ENCODE results near the gene ELAVL3. TPM values are rescaled to one million over a fixed set of nuclear protein-coding genes. Genes with fewer than 3 reads are reported as not detected.

Gene ELAVL3
- polyA plus RNA-seq, 2 of the 4 experiments (the other 2 are of a cell fraction), result 0.01 TPM; not detected in 1

DNA sequence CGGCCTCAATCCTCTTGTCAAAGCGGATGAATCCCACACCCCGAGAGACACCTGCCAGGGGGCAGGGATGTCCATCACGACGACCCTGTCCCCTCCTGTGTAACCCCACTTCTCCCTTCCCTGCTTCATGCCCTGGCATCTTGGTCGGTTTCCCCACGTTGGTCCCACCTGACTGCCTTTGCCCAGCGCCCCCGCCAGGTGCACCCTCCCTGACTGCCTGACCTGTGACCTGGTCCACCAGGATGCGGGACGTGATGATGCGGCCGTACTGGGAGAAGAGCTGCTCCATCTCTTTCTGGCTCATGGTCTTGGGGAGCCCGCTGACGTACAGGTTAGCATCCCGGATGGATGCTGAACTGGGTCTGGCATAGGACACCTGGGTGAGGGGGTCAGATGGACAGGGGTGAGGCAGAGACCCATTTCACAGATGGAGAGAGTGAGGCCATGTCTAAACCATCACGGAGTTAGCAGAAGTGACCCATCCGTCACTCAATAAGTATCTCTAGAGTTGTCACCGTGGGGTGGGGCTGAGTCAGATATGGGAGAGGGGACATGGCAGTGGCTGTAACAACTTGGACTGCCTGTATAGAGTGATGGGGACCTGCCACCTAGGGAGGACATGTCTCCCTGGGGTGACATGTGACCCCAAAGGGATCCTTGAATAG lies 22.5 kb downstream of the ELAVL3 start:
- no peak overlapping the region for H3K4me3 ChIP-seq
- H3K9me3 ChIP-seq, result no peaks in the 10 kb centered on the region
- TF ChIP-seq, protein P1, sequence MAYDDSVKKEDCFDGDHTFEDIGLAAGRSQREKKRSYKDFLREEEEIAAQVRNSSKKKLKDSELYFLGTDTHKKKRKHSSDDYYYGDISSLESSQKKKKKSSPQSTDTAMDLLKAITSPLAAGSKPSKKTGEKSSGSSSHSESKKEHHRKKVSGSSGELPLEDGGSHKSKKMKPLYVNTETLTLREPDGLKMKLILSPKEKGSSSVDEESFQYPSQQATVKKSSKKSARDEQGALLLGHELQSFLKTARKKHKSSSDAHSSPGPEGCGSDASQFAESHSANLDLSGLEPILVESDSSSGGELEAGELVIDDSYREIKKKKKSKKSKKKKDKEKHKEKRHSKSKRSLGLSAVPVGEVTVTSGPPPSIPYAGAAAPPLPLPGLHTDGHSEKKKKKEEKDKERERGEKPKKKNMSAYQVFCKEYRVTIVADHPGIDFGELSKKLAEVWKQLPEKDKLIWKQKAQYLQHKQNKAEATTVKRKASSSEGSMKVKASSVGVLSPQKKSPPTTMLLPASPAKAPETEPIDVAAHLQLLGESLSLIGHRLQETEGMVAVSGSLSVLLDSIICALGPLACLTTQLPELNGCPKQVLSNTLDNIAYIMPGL (CRISPR knock-in tag; IDR thresholded peaks at IDR 0.05; ENCODE audit: borderline replicate concordance), result no peak
- ChIA-PET CTCF (interaction anchor here (0.8 to 1.6 kb wide), 4 partner anchors 9 to 101 kb away, joined by 3 to 6 read pairs (median 4); partner anchors contain the start of gene ELOF1), POLR2A (no interaction called here)
- WGBS (ENCODE audit: missing lambda C conversion rate), result 64% methylated on average over 9 of the region's 19 CpGs
- no peak overlapping the region for H3K4me2 ChIP-seq
- no peak for ATAC-seq
- DNase-seq (ENCODE audit: low read depth in 1 of 2, low spot score in 1 of 2), result no peak
- H3K27ac ChIP-seq, result no peak overlapping the region
- H3K4me1 ChIP-seq, result no peaks in the 10 kb centered on the region
- FAIRE-seq, result no peak

DNA sequence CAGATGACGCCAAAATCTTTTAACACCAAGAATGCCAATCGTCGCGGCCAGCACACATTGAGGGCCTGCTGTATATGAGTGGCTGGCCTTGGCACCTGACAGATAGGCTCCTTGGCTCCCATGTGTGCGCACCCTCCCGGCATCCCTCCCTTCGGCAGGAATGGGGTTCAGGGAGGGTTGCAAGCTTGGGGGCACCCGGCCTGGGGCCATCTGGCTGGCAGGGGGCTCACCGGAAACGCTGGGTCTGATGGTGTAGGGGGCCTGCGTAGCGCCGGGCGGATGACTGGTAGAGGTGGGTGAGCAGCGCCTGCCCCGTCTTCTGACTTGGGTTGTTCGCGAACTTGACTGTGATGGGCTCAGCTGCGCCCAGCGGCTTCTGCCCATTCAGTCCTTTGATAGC lies 23.0 kb downstream of the ELAVL3 start:
- no peak for TF ChIP-seq TFCP2L1 (CRISPR knock-in tag; IDR thresholded peaks at IDR 0.05)
- no peak for TF ChIP-seq HEYL (CRISPR knock-in tag; IDR thresholded peaks at IDR 0.05)
- TF ChIP-seq, protein P2, sequence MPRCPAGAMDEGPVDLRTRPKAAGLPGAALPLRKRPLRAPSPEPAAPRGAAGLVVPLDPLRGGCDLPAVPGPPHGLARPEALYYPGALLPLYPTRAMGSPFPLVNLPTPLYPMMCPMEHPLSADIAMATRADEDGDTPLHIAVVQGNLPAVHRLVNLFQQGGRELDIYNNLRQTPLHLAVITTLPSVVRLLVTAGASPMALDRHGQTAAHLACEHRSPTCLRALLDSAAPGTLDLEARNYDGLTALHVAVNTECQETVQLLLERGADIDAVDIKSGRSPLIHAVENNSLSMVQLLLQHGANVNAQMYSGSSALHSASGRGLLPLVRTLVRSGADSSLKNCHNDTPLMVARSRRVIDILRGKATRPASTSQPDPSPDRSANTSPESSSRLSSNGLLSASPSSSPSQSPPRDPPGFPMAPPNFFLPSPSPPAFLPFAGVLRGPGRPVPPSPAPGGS (IDR thresholded peaks at IDR 0.05), result no peak
- no peak for TF ChIP-seq HOXB13 (CRISPR knock-in tag; IDR thresholded peaks at IDR 0.05; ENCODE audit: low read depth)
- TF ChIP-seq, protein P3, sequence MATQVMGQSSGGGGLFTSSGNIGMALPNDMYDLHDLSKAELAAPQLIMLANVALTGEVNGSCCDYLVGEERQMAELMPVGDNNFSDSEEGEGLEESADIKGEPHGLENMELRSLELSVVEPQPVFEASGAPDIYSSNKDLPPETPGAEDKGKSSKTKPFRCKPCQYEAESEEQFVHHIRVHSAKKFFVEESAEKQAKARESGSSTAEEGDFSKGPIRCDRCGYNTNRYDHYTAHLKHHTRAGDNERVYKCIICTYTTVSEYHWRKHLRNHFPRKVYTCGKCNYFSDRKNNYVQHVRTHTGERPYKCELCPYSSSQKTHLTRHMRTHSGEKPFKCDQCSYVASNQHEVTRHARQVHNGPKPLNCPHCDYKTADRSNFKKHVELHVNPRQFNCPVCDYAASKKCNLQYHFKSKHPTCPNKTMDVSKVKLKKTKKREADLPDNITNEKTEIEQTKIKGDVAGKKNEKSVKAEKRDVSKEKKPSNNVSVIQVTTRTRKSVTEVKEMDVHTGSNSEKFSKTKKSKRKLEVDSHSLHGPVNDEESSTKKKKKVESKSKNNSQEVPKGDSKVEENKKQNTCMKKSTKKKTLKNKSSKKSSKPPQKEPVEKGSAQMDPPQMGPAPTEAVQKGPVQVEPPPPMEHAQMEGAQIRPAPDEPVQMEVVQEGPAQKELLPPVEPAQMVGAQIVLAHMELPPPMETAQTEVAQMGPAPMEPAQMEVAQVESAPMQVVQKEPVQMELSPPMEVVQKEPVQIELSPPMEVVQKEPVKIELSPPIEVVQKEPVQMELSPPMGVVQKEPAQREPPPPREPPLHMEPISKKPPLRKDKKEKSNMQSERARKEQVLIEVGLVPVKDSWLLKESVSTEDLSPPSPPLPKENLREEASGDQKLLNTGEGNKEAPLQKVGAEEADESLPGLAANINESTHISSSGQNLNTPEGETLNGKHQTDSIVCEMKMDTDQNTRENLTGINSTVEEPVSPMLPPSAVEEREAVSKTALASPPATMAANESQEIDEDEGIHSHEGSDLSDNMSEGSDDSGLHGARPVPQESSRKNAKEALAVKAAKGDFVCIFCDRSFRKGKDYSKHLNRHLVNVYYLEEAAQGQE (IDR thresholded peaks at IDR 0.05), result no peak
- TF ChIP-seq RAD21 (conservative IDR thresholded peaks at IDR 0.05 in 1 of 2, IDR thresholded peaks at IDR 0.05 in 1 of 2), result no peak
- TF ChIP-seq KDM5A (IDR thresholded peaks at IDR 0.05), result no peak
- no peak for TF ChIP-seq NR3C1 (IDR thresholded peaks at IDR 0.05)
- TF ChIP-seq ZSCAN20 (CRISPR knock-in tag; IDR thresholded peaks at IDR 0.05), result no peak
- no peak for TF ChIP-seq RARB (CRISPR knock-in tag; IDR thresholded peaks at IDR 0.05)
- TF ChIP-seq FOXS1 (CRISPR knock-in tag; IDR thresholded peaks at IDR 0.05), result no peak
- TF ChIP-seq, protein P4, sequence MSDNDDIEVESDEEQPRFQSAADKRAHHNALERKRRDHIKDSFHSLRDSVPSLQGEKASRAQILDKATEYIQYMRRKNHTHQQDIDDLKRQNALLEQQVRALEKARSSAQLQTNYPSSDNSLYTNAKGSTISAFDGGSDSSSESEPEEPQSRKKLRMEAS (IDR thresholded peaks at IDR 0.05), result no peak
- Histone ChIP-seq H3K4me1 (no peaks in the 10 kb centered on the region), H3K9me3 (no peaks in the 10 kb centered on the region), H3K27ac (no peak overlapping the region), H3K4me3 (no peak overlapping the region), H3K4me2 (no peak overlapping the region)
- DNase-seq (ENCODE audit: low read depth in 1 of 2, low spot score in 1 of 2) (no peak), ATAC-seq (no peak), FAIRE-seq (no peak)
- POLR2A ChIA-PET, result no interaction called here
- CTCF ChIA-PET, result interaction anchor here (1.0 to 1.6 kb wide), 4 partner anchors 8 to 214 kb away, joined by 3 to 6 read pairs (median 4); no protein-coding TSS in a partner anchor
- 73% methylated on average over 10 of the region's 20 CpGs for WGBS (ENCODE audit: missing lambda C conversion rate)

DNA sequence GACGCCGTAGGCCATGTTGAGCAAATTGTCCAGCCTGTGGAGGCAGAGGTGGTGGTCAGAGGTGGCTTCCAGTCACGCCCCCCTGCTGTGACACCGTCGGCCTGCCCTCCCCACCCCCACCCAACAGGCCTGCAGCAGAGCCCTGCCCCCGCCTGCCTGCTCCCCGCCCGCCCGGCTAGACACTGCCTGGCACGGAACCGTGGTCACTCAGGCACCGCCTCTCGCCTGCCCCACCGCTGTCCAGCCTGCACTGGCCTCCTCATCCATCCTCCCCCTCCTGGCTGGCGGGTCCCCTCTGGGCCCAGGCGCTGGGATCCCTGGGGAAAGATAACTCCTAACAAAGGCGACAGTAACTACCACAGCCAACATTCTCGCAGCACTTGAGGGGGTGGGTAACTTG lies 23.7 kb downstream of the ELAVL3 start:
- TF ChIP-seq KDM1A (IDR thresholded peaks at IDR 0.05; ENCODE audit: low read depth) (no peak), POLR2AphosphoS2 (conservative IDR thresholded peaks at IDR 0.05; ENCODE audit: low read length) (no peak), EHF (CRISPR knock-in tag; IDR thresholded peaks at IDR 0.05) (no peak), ZNF302 (CRISPR knock-in tag; IDR thresholded peaks at IDR 0.05) (no peak), HOXB5 (CRISPR knock-in tag; IDR thresholded peaks at IDR 0.05) (no peak), BHLHE40 (IDR thresholded peaks at IDR 0.05; ENCODE audit: low read depth, low read length) (no peak), HDAC2 (IDR thresholded peaks at IDR 0.05) (no peak)
- TF ChIP-seq, protein P5, sequence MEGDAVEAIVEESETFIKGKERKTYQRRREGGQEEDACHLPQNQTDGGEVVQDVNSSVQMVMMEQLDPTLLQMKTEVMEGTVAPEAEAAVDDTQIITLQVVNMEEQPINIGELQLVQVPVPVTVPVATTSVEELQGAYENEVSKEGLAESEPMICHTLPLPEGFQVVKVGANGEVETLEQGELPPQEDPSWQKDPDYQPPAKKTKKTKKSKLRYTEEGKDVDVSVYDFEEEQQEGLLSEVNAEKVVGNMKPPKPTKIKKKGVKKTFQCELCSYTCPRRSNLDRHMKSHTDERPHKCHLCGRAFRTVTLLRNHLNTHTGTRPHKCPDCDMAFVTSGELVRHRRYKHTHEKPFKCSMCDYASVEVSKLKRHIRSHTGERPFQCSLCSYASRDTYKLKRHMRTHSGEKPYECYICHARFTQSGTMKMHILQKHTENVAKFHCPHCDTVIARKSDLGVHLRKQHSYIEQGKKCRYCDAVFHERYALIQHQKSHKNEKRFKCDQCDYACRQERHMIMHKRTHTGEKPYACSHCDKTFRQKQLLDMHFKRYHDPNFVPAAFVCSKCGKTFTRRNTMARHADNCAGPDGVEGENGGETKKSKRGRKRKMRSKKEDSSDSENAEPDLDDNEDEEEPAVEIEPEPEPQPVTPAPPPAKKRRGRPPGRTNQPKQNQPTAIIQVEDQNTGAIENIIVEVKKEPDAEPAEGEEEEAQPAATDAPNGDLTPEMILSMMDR (IDR thresholded peaks at IDR 0.05), result no peak
- CTCF ChIA-PET, result interaction anchor here (1.0 to 1.4 kb wide), 3 partner anchors 14 to 213 kb away, joined by 3 to 4 read pairs (median 3); no protein-coding TSS in a partner anchor
- Histone ChIP-seq H3K27ac (no peak overlapping the region), H3K9me3 (no peaks in the 10 kb centered on the region), H3K4me2 (no peak overlapping the region), H3K4me3 (no peak overlapping the region), H3K4me1 (no peaks in the 10 kb centered on the region)
- ATAC-seq, result peak in 1 of 2 experiments; percentile 24; a peak in 1 of 6 replicates
- FAIRE-seq, result no peak
- 87% methylated on average over 3 of the region's 18 CpGs for whole genome bisulfite sequencing (ENCODE audit: missing lambda C conversion rate)
- POLR2A ChIA-PET, result no interaction called here
- DNase-seq (ENCODE audit: low read depth in 1 of 2, low spot score in 1 of 2), result no peak
